Measurements from ENCODE around the gene IER5.
A peak's percentile ranks its signal among the peaks of the same experiment; 100 is the strongest.
"Not testable (repeated sequence)": the region's sequence is repeated elsewhere in the genome, so short reads cannot be mapped to it uniquely, and the experiment has no call there.

IER5 gene

DNA sequence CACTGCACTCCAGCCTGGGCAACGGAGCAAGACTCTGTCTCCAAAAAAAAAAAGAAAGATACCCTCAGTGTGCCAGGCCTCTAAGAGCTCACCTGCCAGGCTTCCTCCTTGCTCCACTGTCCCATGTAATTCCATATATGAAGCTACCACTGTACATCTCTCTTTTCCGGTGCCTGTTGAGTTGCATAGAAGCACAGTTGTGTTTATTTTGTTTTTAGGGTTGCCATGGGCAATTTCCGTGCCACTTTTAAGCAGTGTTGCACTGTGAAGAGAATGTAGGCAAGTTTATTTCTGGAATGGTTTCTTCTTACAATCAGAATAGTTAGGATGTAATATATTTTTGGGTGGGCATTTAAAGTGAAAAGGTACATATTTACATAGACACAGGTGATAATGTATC is 31.4 kb upstream of the IER5 start:
- Histone ChIP-seq H3K4me3 (no peak overlapping the region), H3K36me3 (ENCODE audit: insufficient read depth, low read length) (no peaks in the 10 kb centered on the region), H3K27ac (no peak overlapping the region), H3K9ac (ENCODE audit: insufficient read length) (no peak overlapping the region), H3K9me3 (ENCODE audit: low read depth, low read length) (no peaks in the 10 kb centered on the region)
- no peak for DNase-seq (ENCODE audit: low read depth, low spot score)
- TF ChIP-seq FOXP2 (optimal IDR thresholded peaks at IDR 0.05; ENCODE audit: control extremely low read depth, extremely low read length, insufficient read depth), result no peak

DNA sequence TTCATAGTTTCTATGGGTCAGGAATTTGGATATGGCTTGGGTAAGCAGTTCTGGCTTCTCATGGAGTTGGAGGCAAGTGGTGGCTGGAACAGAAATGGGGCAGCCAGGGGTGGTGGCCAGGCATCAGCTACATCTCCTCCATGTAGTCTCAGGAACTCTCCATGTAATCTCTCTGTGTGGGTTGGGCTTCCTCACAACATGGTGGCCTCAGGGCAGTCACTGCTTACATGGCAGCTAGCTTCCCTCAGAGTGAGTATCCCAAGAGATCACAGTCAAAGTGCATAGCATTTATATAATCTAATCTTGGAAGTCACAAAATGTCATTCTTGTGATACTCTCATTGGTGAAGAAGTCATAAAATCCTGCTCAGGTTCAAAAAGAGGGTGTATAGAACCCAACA is 29.1 kb upstream of the IER5 start:
- no peak for TF ChIP-seq POLR2AphosphoS5 (IDR thresholded peaks at IDR 0.05; ENCODE audit: borderline replicate concordance, low read depth, low read length)
- TF ChIP-seq FOXP2 (optimal IDR thresholded peaks at IDR 0.05; ENCODE audit: control extremely low read depth, extremely low read length, insufficient read depth), result no peak
- TF ChIP-seq EZH2 (IDR thresholded peaks at IDR 0.05), result no peak
- H3K27ac ChIP-seq, result no peak overlapping the region
- no peak for DNase-seq (ENCODE audit: low read depth, low spot score)
- no peak overlapping the region for H3K4me3 ChIP-seq
- H3K9me3 ChIP-seq (ENCODE audit: low read depth, low read length), result no peaks in the 10 kb centered on the region
- H3K36me3 ChIP-seq (ENCODE audit: insufficient read depth, low read length), result no peaks in the 10 kb centered on the region
- no peak overlapping the region for H3K9ac ChIP-seq (ENCODE audit: insufficient read length)

DNA sequence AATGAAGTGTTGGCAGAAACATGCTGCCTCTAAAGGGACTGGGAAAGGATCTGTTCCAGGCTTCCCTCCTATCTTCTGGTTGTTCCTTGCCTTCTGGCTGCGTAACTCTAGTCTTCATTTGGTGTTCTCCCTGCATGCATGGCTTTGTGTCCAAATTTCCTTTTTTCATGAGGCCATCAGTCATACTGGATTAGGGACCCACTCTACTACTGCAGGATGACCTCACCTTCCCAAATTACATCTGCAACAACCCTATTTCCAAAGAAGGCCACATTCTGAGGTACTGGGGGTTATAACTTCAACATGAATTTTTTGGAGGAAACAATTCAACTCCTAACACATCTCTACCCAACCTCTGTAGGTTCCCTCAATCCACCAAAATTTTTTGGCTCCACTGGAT is 28.4 kb upstream of the IER5 start:
- Histone ChIP-seq H3K36me3 (ENCODE audit: insufficient read depth, low read length) (no peaks in the 10 kb centered on the region), H3K9ac (ENCODE audit: insufficient read length) (no peak overlapping the region), H3K4me3 (no peak overlapping the region), H3K9me3 (ENCODE audit: low read depth, low read length) (no peaks in the 10 kb centered on the region), H3K27ac (no peak overlapping the region)
- no peak for DNase-seq (ENCODE audit: low read depth, low spot score)
- TF ChIP-seq POLR2AphosphoS5 (IDR thresholded peaks at IDR 0.05; ENCODE audit: borderline replicate concordance, low read depth, low read length) (no peak), FOXP2 (optimal IDR thresholded peaks at IDR 0.05; ENCODE audit: control extremely low read depth, extremely low read length, insufficient read depth) (no peak), EZH2 (IDR thresholded peaks at IDR 0.05) (no peak)

DNA sequence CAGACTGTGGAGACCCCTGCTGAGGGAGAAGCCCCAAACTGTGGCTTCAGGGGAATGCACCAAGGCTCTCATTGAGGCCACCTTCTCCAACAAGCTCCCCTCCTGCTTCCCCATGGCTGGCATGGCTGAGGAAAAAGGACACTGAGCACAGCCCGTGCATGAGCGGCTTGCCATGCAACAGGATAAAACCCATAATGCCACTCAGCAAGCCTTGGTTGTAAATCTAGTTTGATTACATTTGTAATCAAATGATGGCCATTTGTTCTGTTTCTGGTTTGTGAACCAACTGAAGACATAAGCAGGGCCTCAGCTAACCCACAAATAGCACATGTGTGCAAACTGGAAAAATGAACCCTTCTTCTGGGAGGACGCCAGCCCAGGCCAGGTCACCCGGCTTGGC is 27.6 kb upstream of the IER5 start:
- H3K4me3 ChIP-seq; H3K9me3 ChIP-seq (ENCODE audit: low read depth, low read length); H3K9ac ChIP-seq (ENCODE audit: insufficient read length); H3K27ac ChIP-seq; DNase-seq (ENCODE audit: low read depth, low spot score); H3K36me3 ChIP-seq (ENCODE audit: insufficient read depth, low read length): not testable (repeated sequence)

DNA sequence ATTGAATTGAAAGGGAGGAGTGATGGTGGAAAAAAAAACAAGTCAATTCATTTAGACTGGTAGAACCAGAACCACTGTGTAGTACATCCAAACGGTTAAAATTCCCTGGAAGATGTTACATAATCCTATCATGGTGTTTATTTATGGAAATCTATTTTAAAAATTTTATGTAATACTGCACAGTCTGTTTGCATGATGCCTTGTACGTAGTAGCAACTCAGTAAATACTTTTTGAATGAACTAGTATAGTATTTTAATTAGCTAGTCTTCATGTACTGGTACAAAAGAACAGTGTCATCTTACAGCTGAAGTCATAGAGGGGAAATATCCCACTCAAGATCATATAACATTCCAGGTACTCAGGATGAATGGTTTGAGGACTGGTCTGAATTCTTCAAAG is 27.0 kb upstream of the IER5 start:
- no peak for DNase-seq (ENCODE audit: low read depth, low spot score)
- H3K36me3 ChIP-seq (ENCODE audit: insufficient read depth, low read length), result no peaks in the 10 kb centered on the region
- H3K27ac ChIP-seq, result no peak overlapping the region
- H3K9ac ChIP-seq (ENCODE audit: insufficient read length), result no peak overlapping the region
- TF ChIP-seq EZH2 (IDR thresholded peaks at IDR 0.05), result no peak
- TF ChIP-seq POLR2AphosphoS5 (IDR thresholded peaks at IDR 0.05; ENCODE audit: borderline replicate concordance, low read depth, low read length), result no peak
- no peak for TF ChIP-seq FOXP2 (optimal IDR thresholded peaks at IDR 0.05; ENCODE audit: control extremely low read depth, extremely low read length, insufficient read depth)
- H3K4me3 ChIP-seq, result no peak overlapping the region
- H3K9me3 ChIP-seq (ENCODE audit: low read depth, low read length), result no peaks in the 10 kb centered on the region

DNA sequence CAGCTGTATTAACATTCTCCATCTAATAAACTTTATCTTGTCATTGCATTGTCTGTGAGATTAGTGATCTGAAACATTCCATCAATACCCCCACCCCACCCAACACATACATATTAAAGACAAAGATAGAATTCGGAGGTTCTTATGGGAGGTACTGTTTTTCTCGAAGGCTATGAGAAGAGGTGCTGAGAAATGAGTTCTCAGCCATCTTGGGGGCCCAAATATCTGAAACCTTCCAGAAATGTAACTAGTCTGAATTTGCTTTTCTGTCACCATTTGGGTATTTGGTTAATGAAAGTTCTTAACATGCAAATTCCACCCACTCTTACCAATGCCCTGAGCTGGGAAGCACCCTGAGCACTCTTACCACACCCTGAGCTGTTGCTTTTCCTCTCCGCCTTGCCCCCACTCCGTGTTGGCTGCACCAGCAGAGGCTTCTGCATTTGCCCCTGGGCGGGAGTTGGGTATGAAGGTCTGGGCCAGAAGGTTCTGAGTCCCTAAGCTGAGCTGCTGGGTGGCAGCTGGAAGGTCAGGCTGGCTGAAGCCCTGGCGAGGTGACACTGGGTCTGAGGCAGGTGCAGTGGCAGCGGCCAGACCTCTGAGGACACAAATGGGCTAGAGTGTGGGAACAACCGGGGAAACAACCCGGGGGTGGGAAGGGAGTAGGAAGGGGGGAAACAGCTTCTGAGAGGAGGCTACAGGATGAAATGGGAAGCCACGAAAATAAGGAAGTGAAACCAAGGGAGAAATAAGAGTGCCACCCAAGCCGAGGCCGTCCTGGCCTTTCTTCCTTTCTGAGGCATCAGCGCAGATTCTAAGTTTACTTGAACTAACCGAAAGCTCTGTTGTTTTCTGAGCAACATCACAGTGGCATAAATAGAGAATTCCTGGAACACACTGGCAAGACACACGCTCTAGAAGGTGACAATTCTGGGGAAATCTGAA is 26.3 kb upstream of the IER5 start:
- no peak overlapping the region for H3K4me3 ChIP-seq
- no peak for DNase-seq (ENCODE audit: low read depth, low spot score)
- no peaks in the 10 kb centered on the region for H3K9me3 ChIP-seq (ENCODE audit: low read depth, low read length)
- no peak overlapping the region for H3K27ac ChIP-seq
- TF ChIP-seq EZH2 (IDR thresholded peaks at IDR 0.05) (no peak), POLR2AphosphoS5 (IDR thresholded peaks at IDR 0.05; ENCODE audit: borderline replicate concordance, low read depth, low read length) (no peak), FOXP2 (optimal IDR thresholded peaks at IDR 0.05; ENCODE audit: control extremely low read depth, extremely low read length, insufficient read depth) (no peak)
- H3K9ac ChIP-seq (ENCODE audit: insufficient read length), result no peak overlapping the region
- no peaks in the 10 kb centered on the region for H3K36me3 ChIP-seq (ENCODE audit: insufficient read depth, low read length)

DNA sequence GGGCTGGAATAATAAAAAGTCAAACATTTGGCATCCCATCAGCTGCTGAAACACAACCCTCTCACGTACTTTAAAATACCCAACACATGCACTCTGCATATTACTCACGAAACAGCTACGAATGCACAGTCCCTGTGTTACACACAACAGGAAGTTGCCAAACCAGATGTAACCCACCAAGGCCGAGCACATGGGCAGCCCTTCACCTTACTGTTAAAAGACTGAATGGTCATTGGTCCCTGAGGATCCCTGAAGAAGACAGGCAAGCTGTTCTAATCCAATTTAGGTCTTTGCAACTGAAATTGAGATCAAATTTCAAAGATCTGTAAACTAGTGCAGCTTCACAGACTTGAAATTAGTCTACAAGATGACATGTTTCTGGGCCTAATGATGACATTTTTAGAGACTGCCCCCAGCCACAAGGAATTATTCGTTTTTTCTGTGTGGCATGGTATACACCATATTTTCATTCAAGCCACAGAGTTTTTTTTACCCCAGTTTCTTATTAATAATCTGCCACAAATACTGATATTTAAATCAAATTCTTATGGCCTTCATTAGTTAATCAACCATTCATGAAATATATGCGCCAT is 25.6 kb upstream of the IER5 start:
- Histone ChIP-seq H3K27ac (0 out of 2 replicates have a peak overlapping the region, but pooled peaks have one; percentile 31), H3K9me3 (ENCODE audit: low read depth, low read length) (no peaks in the 10 kb centered on the region), H3K9ac (ENCODE audit: insufficient read length) (no peak overlapping the region), H3K36me3 (ENCODE audit: insufficient read depth, low read length) (no peaks in the 10 kb centered on the region), H3K4me3 (no peak overlapping the region)
- DNase-seq (ENCODE audit: low read depth, low spot score), result no peak
- TF ChIP-seq FOXP2 (optimal IDR thresholded peaks at IDR 0.05; ENCODE audit: control extremely low read depth, extremely low read length, insufficient read depth), result no peak
- no peak for TF ChIP-seq EZH2 (IDR thresholded peaks at IDR 0.05)
- TF ChIP-seq POLR2AphosphoS5 (IDR thresholded peaks at IDR 0.05; ENCODE audit: borderline replicate concordance, low read depth, low read length), result no peak

DNA sequence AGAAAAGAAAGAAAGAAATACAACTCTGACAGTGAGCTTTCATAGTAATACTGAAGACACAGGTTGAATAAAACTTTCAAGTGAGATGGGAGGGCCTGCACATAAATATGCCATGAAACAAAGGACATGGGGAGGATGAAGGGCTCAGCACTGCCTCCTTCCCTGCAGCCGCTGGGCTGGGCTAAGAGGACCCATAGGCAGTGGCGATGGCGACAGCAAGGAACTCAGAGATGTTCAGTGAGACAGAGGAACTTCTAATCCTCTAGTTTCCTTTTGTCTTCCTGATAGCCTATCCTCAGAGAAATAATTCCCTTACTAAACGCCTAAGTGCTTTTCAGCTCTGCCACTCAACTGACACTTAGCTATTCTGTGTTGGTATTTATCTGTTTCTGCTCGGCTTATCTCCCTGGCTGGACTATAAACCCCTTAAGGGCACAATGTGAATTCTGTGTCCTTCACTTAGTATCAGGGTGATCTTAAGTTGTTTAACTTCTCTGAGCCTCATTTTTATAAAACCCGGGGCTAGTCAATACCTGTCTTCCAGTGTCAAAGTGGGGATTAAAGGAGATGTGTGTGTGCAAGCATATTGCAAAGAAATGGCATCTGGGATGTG is 24.4 kb upstream of the IER5 start:
- no peak for DNase-seq (ENCODE audit: low read depth, low spot score)
- no peak for TF ChIP-seq EZH2 (IDR thresholded peaks at IDR 0.05)
- TF ChIP-seq POLR2AphosphoS5 (IDR thresholded peaks at IDR 0.05; ENCODE audit: borderline replicate concordance, low read depth, low read length), result no peak
- TF ChIP-seq FOXP2 (optimal IDR thresholded peaks at IDR 0.05; ENCODE audit: control extremely low read depth, extremely low read length, insufficient read depth), result no peak
- H3K27ac ChIP-seq, result no peak overlapping the region

More for the DNA sequence above, 24.4 kb upstream of the IER5 start:
- Histone ChIP-seq H3K9me3 (ENCODE audit: low read depth, low read length) (no peaks in the 10 kb centered on the region), H3K9ac (ENCODE audit: insufficient read length) (no peak overlapping the region), H3K36me3 (ENCODE audit: insufficient read depth, low read length) (no peaks in the 10 kb centered on the region), H3K4me3 (no peak overlapping the region)
